Pulmonary artery endothelial cell (primary cell): Measurements from ENCODE around the gene KDM1A. TPM values are rescaled to one million over a fixed set of nuclear protein-coding genes. Genes with fewer than 3 reads are reported as not detected.

ENCODE experiments used
- DNase-seq: peaks from one replicate; pipeline ENCODE4 v3.0.0-alpha.2; 2011; ENCODE audit warnings: low read depth, low spot score
- total RNA-seq: library from RNA; depleted of rRNA; stranded (reverse); fragments of >200 nt; gene quantifications from 2 replicates; pipeline ENCODE4 v1.2.3, GENCODE V29; 2014

KDM1A gene
- total RNA-seq, 1 donor from 2014 or later = 155 TPM

- no peak for DNase-seq
Measured at GRCh38 chr1:23108918-23109533, 89.8 kb downstream of the KDM1A start.

- no peak for DNase-seq
Measured at GRCh38 chr1:23110391-23110790, 91.1 kb downstream of the KDM1A start.

GRCh38 chr1:23111600-23112535, 92.6 kb downstream of the KDM1A start:
- DNase-seq = no peak

- DNase-seq = no peak
Measured at GRCh38 chr1:23114424-23115079, 95.3 kb downstream of the KDM1A start.

- no peak for DNase-seq
Measured at GRCh38 chr1:23116216-23116836, 97.1 kb downstream of the KDM1A start.

GRCh38 chr1:23116921-23117699, 97.8 kb downstream of the KDM1A start:
- DNase-seq = no peak

- no peak for DNase-seq
Measured at GRCh38 chr1:23118407-23118806, 99.1 kb downstream of the KDM1A start.

GRCh38 chr1:23118957-23119792, 99.9 kb downstream of the KDM1A start:
- DNase-seq = no peak

GRCh38 chr1:23120383-23120782, 101.1 kb downstream of the KDM1A start:
- no peak for DNase-seq

- DNase-seq = no peak
Measured at GRCh38 chr1:23122023-23122748, 102.9 kb downstream of the KDM1A start.

- DNase-seq = no peak
Measured at GRCh38 chr1:23122796-23123195, 103.5 kb downstream of the KDM1A start.

GRCh38 chr1:23123528-23123927, 104.3 kb downstream of the KDM1A start:
- no peak for DNase-seq

GRCh38 chr1:23124259-23125026, 105.2 kb downstream of the KDM1A start:
- DNase-seq = no peak

- no peak for DNase-seq
Measured at GRCh38 chr1:23125489-23125888, 106.2 kb downstream of the KDM1A start.

- no peak for DNase-seq
Measured at GRCh38 chr1:23126200-23126599, 106.9 kb downstream of the KDM1A start.

- no peak for DNase-seq
Measured at GRCh38 chr1:23126801-23127200, 107.5 kb downstream of the KDM1A start.

- peak; percentile 53 for DNase-seq
Measured at GRCh38 chr1:23129846-23130245, 110.6 kb downstream of the KDM1A start.

- DNase-seq = no peak
Measured at GRCh38 chr1:23132033-23132432, 112.8 kb downstream of the KDM1A start.
